ENCODE data around the gene SYK.

- TF ChIP-seq CTCF (conservative IDR thresholded peaks at IDR 0.05 in 1 of 2, IDR thresholded peaks at IDR 0.05 in 1 of 2; ENCODE audit: low read depth in 1 of 2, low read length in 2 of 2), result no peak
- no peak for TF ChIP-seq EZH2 (IDR thresholded peaks at IDR 0.05; ENCODE audit: low read length, missing control alignments)
These were observed 125.3 kb downstream of the SYK start for GRCh38 chr9:90926936-90927335.
